Activated naive CD4-positive, alpha-beta T cell treated with anti-CD3 and anti-CD28 coated beads for 36 hours (primary cell): Measurements from ENCODE around the gene RGS21. TPM values are rescaled to one million over a fixed set of nuclear protein-coding genes. Genes with fewer than 3 reads are reported as not detected.

Experiments used
- CTCF ChIA-PET: fragments of 350-600 bp; sonication (Branson Sonifier 250); formaldehyde crosslinking; loops from one replicate; lab custom pipeline; 2021; ENCODE audit warnings: antibody characterized with exemption; lab: Charles Lee
- DNase-seq: peaks from one replicate; pipeline ENCODE4 v3.0.0-alpha.2; 2020
- H3K27ac Mint-ChIP-seq: one replicate; pipeline ENCODE4 v1.8.0; 2021; ENCODE audit warnings: mild to moderate bottlenecking, mixed read lengths
- H3K27me3 Mint-ChIP-seq: one replicate; pipeline ENCODE4 v1.8.0; 2021; ENCODE audit warnings: low read depth, mixed read lengths
- H3K36me3 Mint-ChIP-seq: one replicate; pipeline ENCODE4 v1.8.0; 2021; ENCODE audit warnings: low read depth, mixed read lengths
- H3K4me1 Mint-ChIP-seq: one replicate; pipeline ENCODE4 v1.8.0; 2021; ENCODE audit warnings: low read depth, mixed read lengths
- H3K4me3 Mint-ChIP-seq: one replicate; pipeline ENCODE4 v1.8.0; 2021; ENCODE audit warnings: mild to moderate bottlenecking, moderate library complexity, mixed read lengths
- H3K9me3 Mint-ChIP-seq: one replicate; pipeline ENCODE4 v1.8.0; 2021; ENCODE audit warnings: mixed read lengths
- intact Hi-C: fragments of 100-400 bp; cut with micrococcal nuclease; formaldehyde crosslinking; loops from one replicate; pipeline ENCODE4 v1.15.1; 2023
- total RNA-seq, 2 experiments: library from RNA; stranded (reverse); gene quantifications; one replicate each; pipeline ENCODE4 v1.2.3, GENCODE V29; 2021

Gene RGS21
- total RNA-seq, 2 experiments from 2014 or later, result not detected

DNA sequence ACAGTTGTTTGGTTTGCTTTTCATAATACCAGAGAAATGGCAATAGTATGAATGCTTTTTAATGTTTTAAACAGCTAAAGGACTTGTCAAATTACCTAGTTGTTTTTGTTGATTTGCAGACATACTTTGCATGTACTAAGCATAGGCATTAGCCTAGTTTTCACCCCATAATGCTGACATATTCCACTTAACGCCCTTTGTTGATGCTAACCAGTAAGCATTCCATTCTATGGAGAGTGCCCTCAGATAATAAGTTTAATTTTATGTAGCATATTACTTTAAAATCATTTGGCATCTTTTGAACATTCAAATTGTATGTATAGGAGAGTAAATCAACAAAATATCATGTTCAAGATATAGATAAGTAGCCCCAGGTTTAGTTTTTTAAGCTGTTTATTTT lies 32.5 kb downstream of the RGS21 start:
- intact Hi-C loops, result no loop called here
- CTCF ChIA-PET, result no interaction called here
- no peak overlapping the region for H3K4me3 Mint-ChIP-seq
- no peak for DNase-seq
- no peaks in the 10 kb centered on the region for H3K27me3 Mint-ChIP-seq
- no peaks in the 10 kb centered on the region for H3K9me3 Mint-ChIP-seq
- H3K36me3 Mint-ChIP-seq, result no peaks in the 10 kb centered on the region
- H3K27ac Mint-ChIP-seq, result no peak overlapping the region
- no peaks in the 10 kb centered on the region for H3K4me1 Mint-ChIP-seq

DNA sequence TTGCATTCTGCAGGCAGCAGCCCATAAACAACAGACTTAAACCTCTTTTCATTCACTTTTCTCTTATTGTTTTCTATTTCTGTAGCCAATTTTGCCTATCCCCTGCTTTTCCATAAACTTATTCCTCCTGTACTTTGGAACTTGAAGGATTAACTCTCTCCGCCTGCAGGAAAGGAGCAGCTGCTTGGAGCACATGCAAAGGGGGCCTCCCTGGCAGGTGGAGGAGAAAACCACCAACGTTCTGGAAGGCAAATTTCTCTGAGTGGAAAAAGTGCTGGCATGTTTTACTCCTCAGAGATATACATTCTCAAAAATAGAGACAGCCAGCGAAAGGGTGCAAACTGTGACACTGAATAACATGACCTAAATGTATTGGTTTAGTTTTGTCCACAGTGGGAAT lies 33.6 kb downstream of the RGS21 start:
- no peak overlapping the region for H3K27ac Mint-ChIP-seq
- no peak overlapping the region for H3K4me3 Mint-ChIP-seq
- DNase-seq, result no peak
- CTCF ChIA-PET, result no interaction called here
- H3K4me1 Mint-ChIP-seq, result no peaks in the 10 kb centered on the region
- H3K27me3 Mint-ChIP-seq, result no peaks in the 10 kb centered on the region
- H3K36me3 Mint-ChIP-seq, result no peaks in the 10 kb centered on the region
- no peaks in the 10 kb centered on the region for H3K9me3 Mint-ChIP-seq
- intact Hi-C loops, result no loop called here

GRCh38 chr1:192351550-192351949 lies 34.8 kb downstream of the RGS21 start:
- Mint-ChIP-seq H3K27ac (no peak overlapping the region), H3K4me3 (no peak overlapping the region), H3K36me3 (no peaks in the 10 kb centered on the region), H3K9me3 (no peaks in the 10 kb centered on the region), H3K4me1 (no peaks in the 10 kb centered on the region), H3K27me3 (no peaks in the 10 kb centered on the region)
- DNase-seq, result no peak
- CTCF ChIA-PET, result no interaction called here
- intact Hi-C loops, result no loop called here

DNA sequence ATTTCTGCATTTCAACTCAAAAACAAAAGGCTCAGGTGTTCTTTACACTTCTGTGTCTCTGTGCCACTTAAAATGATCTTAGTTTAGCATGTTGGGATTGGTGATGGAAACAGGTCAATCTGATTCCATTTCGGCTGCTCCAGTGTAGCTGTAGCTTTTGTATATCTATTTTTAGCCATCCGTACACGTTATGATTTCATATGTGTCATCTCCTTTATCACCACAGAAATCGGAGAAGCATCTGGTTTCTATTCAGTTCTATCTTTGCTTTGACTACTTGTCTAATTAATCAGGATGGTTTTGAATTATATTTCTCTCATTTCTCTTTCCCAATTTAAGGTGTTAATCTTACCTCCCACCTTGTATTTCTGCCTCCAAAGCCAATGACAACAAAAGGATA lies 41.1 kb downstream of the RGS21 start:
- Mint-ChIP-seq H3K27ac (no peak overlapping the region), H3K4me1 (no peaks in the 10 kb centered on the region), H3K36me3 (no peaks in the 10 kb centered on the region), H3K4me3 (no peak overlapping the region), H3K9me3 (no peaks in the 10 kb centered on the region), H3K27me3 (no peaks in the 10 kb centered on the region)
- CTCF ChIA-PET, result no interaction called here
- no peak for DNase-seq
- intact Hi-C loops, result no loop called here

DNA sequence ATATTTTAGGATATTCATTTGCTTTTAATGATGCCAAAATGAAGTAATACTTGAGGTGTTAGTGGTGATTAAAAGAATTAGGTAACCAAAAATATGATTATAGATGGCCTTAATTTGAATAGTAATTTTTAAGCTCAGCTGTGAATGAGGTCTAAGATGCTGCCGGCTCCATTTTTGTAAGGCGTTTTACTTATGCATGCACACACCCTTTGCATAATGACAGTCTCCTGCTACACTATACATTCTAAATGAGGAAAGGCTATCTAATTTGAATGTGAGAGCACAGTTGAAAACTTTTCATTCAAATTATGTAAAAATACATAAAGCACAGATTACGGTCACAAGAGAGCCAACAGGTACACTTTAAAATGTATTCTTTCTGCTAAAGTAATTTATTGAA lies 41.6 kb downstream of the RGS21 start:
- no peaks in the 10 kb centered on the region for H3K27me3 Mint-ChIP-seq
- intact Hi-C loops, result no loop called here
- no peak overlapping the region for H3K27ac Mint-ChIP-seq
- DNase-seq, result no peak
- CTCF ChIA-PET, result no interaction called here
- no peaks in the 10 kb centered on the region for H3K4me1 Mint-ChIP-seq
- H3K4me3 Mint-ChIP-seq, result no peak overlapping the region
- no peaks in the 10 kb centered on the region for H3K9me3 Mint-ChIP-seq
- no peaks in the 10 kb centered on the region for H3K36me3 Mint-ChIP-seq

DNA sequence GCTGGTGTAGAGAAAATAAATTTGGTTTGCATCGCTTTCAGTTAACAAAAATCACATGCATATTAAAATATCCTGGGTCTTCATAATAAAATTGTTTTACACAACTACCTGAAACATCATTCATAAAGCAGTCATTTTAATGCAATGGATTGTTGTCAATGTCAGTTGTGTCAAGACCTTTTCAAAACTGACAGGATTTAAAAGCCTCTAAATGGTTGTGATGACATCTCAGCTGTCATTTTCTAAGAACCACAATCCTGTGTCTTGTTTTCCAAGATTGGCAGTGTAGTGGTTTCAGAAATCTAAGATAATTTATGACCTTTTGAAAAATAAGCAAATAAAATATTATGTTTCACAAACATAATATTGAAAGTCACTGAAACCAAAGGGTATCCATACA lies 42.0 kb downstream of the RGS21 start:
- Mint-ChIP-seq H3K4me3 (no peak overlapping the region), H3K36me3 (no peaks in the 10 kb centered on the region), H3K9me3 (no peaks in the 10 kb centered on the region), H3K27ac (no peak overlapping the region), H3K27me3 (no peaks in the 10 kb centered on the region), H3K4me1 (no peaks in the 10 kb centered on the region)
- intact Hi-C loops, result no loop called here
- CTCF ChIA-PET, result no interaction called here
- no peak for DNase-seq

DNA sequence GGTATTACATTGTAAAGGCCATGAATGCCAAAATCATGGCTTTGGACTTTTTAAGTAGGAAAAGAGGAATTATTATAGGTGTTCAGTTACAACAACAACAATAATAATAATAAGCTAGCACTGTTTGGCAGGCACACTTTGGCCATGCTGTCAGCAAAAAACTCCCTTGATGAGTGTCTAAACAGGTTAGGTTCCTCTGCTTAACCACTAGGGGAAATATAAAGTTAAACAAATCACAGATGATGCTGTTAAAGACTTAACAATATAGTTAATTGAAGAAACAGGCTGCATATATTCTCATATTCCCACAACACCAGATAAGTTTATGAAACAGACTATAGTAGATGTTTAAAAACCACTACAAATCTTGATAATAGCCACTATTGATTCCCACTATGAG lies 46.4 kb downstream of the RGS21 start:
- Mint-ChIP-seq H3K27me3 (no peaks in the 10 kb centered on the region), H3K36me3 (no peaks in the 10 kb centered on the region), H3K9me3 (no peaks in the 10 kb centered on the region), H3K27ac (no peak overlapping the region), H3K4me1 (no peaks in the 10 kb centered on the region), H3K4me3 (no peak overlapping the region)
- CTCF ChIA-PET, result no interaction called here
- no peak for DNase-seq
- intact Hi-C loops, result no loop called here

DNA sequence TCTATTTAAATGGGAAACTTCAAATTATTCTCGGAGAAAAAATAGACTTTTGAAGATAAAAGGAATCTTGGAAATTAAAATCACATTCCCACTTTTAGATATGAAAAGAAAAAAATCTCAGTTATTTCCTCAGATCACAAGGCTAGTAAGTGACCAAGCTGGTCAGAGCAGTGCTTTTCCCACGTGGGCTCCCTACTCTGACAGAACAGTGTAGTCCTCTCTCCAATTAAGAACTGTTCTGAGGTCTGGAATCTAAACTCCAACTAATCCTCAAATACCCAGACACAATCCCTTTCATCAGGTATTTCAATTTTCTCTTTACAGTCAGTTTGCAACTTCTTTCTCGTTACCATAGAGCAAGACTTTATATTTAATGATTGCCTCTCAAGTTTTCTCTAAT lies 50.6 kb downstream of the RGS21 start:
- no peaks in the 10 kb centered on the region for H3K9me3 Mint-ChIP-seq
- intact Hi-C loops, result no loop called here

DNA sequence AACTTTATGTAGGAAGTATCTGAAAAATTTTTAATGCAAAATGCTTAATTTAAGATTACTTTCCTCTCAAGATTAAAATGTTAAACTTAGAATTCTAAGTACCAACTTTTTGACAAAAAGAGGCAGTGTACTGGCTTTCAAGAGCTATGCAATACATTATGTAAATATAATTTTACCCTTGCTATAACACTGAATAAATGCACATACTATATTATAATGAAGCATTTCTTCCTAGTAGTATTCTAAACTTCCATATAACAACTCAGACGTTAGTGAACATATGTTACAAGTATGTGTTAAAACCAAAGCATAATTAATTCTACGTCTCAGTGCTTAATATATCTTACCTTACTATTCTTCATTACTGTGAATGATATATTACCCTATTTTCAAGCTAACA lies 58.5 kb downstream of the RGS21 start:
- Mint-ChIP-seq H3K9me3 (no peaks in the 10 kb centered on the region), H3K4me3 (no peak overlapping the region), H3K36me3 (no peaks in the 10 kb centered on the region), H3K4me1 (no peaks in the 10 kb centered on the region), H3K27ac (no peak overlapping the region), H3K27me3 (no peaks in the 10 kb centered on the region)
- no peak for DNase-seq
- CTCF ChIA-PET, result no interaction called here
- intact Hi-C loops, result no loop called here

More for the DNA sequence above, 50.6 kb downstream of the RGS21 start:
- Mint-ChIP-seq H3K4me1 (no peaks in the 10 kb centered on the region), H3K4me3 (no peak overlapping the region), H3K27ac (no peak overlapping the region), H3K36me3 (no peaks in the 10 kb centered on the region), H3K27me3 (no peaks in the 10 kb centered on the region)
- CTCF ChIA-PET, result no interaction called here
- no peak for DNase-seq

GRCh38 chr1:192376374-192376773 lies 59.6 kb downstream of the RGS21 start:
- Mint-ChIP-seq H3K27ac (no peak overlapping the region), H3K4me1 (no peaks in the 10 kb centered on the region), H3K4me3 (no peak overlapping the region), H3K27me3 (no peaks in the 10 kb centered on the region), H3K9me3 (no peaks in the 10 kb centered on the region), H3K36me3 (no peaks in the 10 kb centered on the region)
- CTCF ChIA-PET, result no interaction called here
- intact Hi-C loops, result no loop called here
- no peak for DNase-seq

DNA sequence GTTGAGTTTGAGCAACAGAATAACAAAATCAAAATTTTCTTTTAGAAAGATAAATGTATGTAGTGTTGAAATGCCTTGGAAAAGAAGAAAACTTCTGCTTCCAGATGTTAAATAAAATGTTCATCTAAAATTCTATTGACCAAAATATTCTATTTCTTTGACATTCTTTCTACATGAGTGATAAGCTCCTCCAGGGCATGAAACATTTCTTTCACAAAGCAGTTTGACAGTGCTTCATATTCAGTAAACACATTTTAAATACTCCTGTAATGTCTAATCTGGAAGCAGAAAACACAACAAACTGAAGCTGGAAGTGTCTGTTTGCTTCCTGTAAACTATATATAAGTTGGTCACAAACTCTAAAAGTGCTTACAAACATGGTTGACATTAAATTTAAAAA lies 61.5 kb downstream of the RGS21 start:
- intact Hi-C loops, result no loop called here
- CTCF ChIA-PET, result no interaction called here
- Mint-ChIP-seq H3K9me3 (no peaks in the 10 kb centered on the region), H3K27ac (no peak overlapping the region), H3K36me3 (no peaks in the 10 kb centered on the region), H3K4me3 (no peak overlapping the region), H3K4me1 (no peaks in the 10 kb centered on the region), H3K27me3 (no peaks in the 10 kb centered on the region)
- no peak for DNase-seq

GRCh38 chr1:192378878-192379277 lies 62.1 kb downstream of the RGS21 start:
- no peaks in the 10 kb centered on the region for H3K9me3 Mint-ChIP-seq
- DNase-seq, result no peak

DNA sequence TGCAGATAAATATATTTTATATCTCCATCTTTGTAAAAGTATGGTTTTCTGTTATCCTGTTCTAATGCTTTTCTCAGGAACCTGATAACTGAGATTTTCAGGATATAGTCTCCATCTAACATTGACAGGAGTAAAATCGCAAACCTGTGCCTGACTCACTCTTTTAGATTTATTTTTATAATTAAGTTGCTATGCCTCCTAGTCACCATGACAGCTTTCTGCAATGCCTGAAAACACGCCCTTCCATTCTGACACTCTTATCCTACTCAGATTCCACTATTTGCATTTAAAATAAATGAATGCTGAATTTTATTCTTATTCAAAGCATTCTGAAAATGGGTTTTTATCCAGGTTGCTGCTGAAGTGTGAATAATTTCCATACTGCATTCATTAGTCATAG lies 62.8 kb downstream of the RGS21 start:
- Mint-ChIP-seq H3K9me3 (no peaks in the 10 kb centered on the region), H3K4me1 (no peaks in the 10 kb centered on the region), H3K27me3 (no peaks in the 10 kb centered on the region), H3K27ac (no peak overlapping the region), H3K4me3 (no peak overlapping the region), H3K36me3 (no peaks in the 10 kb centered on the region)
- CTCF ChIA-PET, result no interaction called here
- intact Hi-C loops, result no loop called here
- DNase-seq, result no peak

More at GRCh38 chr1:192378878-192379277, 62.1 kb downstream of the RGS21 start:
- intact Hi-C loops, result no loop called here
- no peaks in the 10 kb centered on the region for H3K4me1 Mint-ChIP-seq
- H3K36me3 Mint-ChIP-seq, result no peaks in the 10 kb centered on the region
- H3K4me3 Mint-ChIP-seq, result no peak overlapping the region
- CTCF ChIA-PET, result no interaction called here
- H3K27ac Mint-ChIP-seq, result no peak overlapping the region
- no peaks in the 10 kb centered on the region for H3K27me3 Mint-ChIP-seq

- H3K9me3 Mint-ChIP-seq, result no peaks in the 10 kb centered on the region
- no peaks in the 10 kb centered on the region for H3K4me1 Mint-ChIP-seq
- H3K27me3 Mint-ChIP-seq, result no peaks in the 10 kb centered on the region
- H3K36me3 Mint-ChIP-seq, result no peaks in the 10 kb centered on the region
- intact Hi-C loops, result no loop called here
- CTCF ChIA-PET, result no interaction called here
- H3K4me3 Mint-ChIP-seq, result no peak overlapping the region
- H3K27ac Mint-ChIP-seq, result no peak overlapping the region
- no peak for DNase-seq
Measured at GRCh38 chr1:192382758-192383157, 66.0 kb downstream of the RGS21 start.
